Panc1 (cell line): ENCODE measurements around the gene TROAP. TPM values are rescaled to one million over a fixed set of nuclear protein-coding genes. Genes with fewer than 3 reads are reported as not detected.

Source experiments
- ATAC-seq: fragments of 200-7000 bp; cut with Tn5 transposase; 2 replicates; pipeline ENCODE4 v1.9.1; 2020; ENCODE audit warnings: mild to moderate bottlenecking, moderate library complexity
- BruUV-seq: library from RNA; stranded (reverse); fragments of 400-500 nt; replicated peaks from 2 replicates; lab custom pipeline; 2021; lab: Mats Ljungman, UMichigan
- CTCF ChIA-PET: fragments of 300-600 bp; sonication (Branson Sonifier 250); formaldehyde crosslinking; loops from one replicate; lab custom pipeline; 2022; ENCODE audit warnings: antibody characterized with exemption; lab: Charles Lee
- POLR2A ChIA-PET: fragments of 300-600 bp; sonication (Branson Sonifier 250); formaldehyde crosslinking; loops from one replicate; lab custom pipeline; 2022; ENCODE audit warnings: antibody characterized with exemption; lab: Charles Lee
- DNase-seq: peaks from one replicate; pipeline ENCODE4 v3.0.0-alpha.2; 2010; ENCODE audit warnings: low read depth, low spot score
- H3K27ac ChIP-seq: 2 replicates; pipeline ENCODE4 v1.5.1; 2011; ENCODE audit warnings: mild to moderate bottlenecking, low read length, inconsistent platforms
- H3K27me3 ChIP-seq: fragments of 200-500 bp; sonication (Bioruptor generic); 2 replicates; pipeline ENCODE4 v1.6.0; 2014; ENCODE audit warnings: low read length, inconsistent platforms; ENCODE audit not compliant: control insufficient read depth, insufficient read depth
- H3K36me3 ChIP-seq: fragments of 200-500 bp; sonication (Bioruptor generic); 2 replicates; pipeline ENCODE4 v1.5.1; 2014; ENCODE audit warnings: inconsistent platforms, mild to moderate bottlenecking, low read length, moderate library complexity; ENCODE audit not compliant: control insufficient read depth, insufficient read depth
- H3K4me1 ChIP-seq: 2 replicates; pipeline ENCODE4 v1.5.1; 2011; ENCODE audit warnings: inconsistent platforms, mild to moderate bottlenecking, low read length, moderate library complexity; ENCODE audit not compliant: control insufficient read depth, insufficient read depth
- H3K4me3 ChIP-seq, 2 experiments: 2 replicates each; pipeline ENCODE4 v1.5.1; 2011 to 2012; ENCODE audit warnings: low read depth in 2 of 2, low read length in 2 of 2, mild to moderate bottlenecking in 2 of 2, inconsistent platforms in 1 of 2, moderate library complexity in 1 of 2
- H3K9me3 ChIP-seq: fragments of 200-500 bp; sonication (Bioruptor generic); 2 replicates; pipeline ENCODE4 v1.5.1; 2014; ENCODE audit warnings: low read depth, mild to moderate bottlenecking, inconsistent platforms, low read length, moderate library complexity; ENCODE audit not compliant: control insufficient read depth, insufficient read depth
- POLR2AphosphoS5 ChIP-seq: IDR thresholded peaks from 2 replicates; pipeline ENCODE4 v1.6.1; 2012; ENCODE audit warnings: mild to moderate bottlenecking, low read depth, low read length, moderate library complexity
- SIN3A ChIP-seq: IDR thresholded peaks from 2 replicates; pipeline ENCODE4 v1.6.1; 2012; ENCODE audit warnings: low read depth, mild to moderate bottlenecking, low read length, moderate library complexity, borderline replicate concordance; ENCODE audit not compliant: insufficient read depth
- TCF7L2 ChIP-seq: IDR thresholded peaks from 2 replicates; pipeline ENCODE4 v1.6.1; 2011; ENCODE audit warnings: mild to moderate bottlenecking, low read depth, low read length, inconsistent platforms
- in situ Hi-C: cut with HindIII; loops from 2 replicates; pipeline ENCODE4 v1.10.0; 2016; ENCODE audit warnings: low sequenced_read_pairs, low pct_unique_long_range_greater_than_20kb
- intact Hi-C: fragments of 100-400 bp; cut with micrococcal nuclease; formaldehyde crosslinking; loops from one replicate; pipeline ENCODE4 v1.10.0; 2022; ENCODE audit not compliant: unreplicated experiment
- total RNA-seq: library from RNA; stranded (reverse); gene quantifications from one replicate; pipeline ENCODE4 v1.2.1, GENCODE V29; 2021; ENCODE audit not compliant: unreplicated experiment
- TF ChIP-seq, protein P1 (sequence below), 2 experiments: IDR thresholded peaks; 2 replicates each; pipeline ENCODE4 v1.6.1; 2011 to 2012; ENCODE audit warnings: low read depth in 2 of 2, control low read depth in 1 of 2, low read length in 1 of 2, mild to moderate bottlenecking in 1 of 2, moderate library complexity in 1 of 2; ENCODE audit not compliant: insufficient read depth in 1 of 2
- TF ChIP-seq, protein P2 (sequence below): fragments of 450-650 bp; IDR thresholded peaks from 2 replicates; pipeline ENCODE4 v1.5.1; 2017; ENCODE audit warnings: mild to moderate bottlenecking

The TROAP gene
- total RNA-seq, 1 experiment from 2014 or later = 50.0 TPM

DNA sequence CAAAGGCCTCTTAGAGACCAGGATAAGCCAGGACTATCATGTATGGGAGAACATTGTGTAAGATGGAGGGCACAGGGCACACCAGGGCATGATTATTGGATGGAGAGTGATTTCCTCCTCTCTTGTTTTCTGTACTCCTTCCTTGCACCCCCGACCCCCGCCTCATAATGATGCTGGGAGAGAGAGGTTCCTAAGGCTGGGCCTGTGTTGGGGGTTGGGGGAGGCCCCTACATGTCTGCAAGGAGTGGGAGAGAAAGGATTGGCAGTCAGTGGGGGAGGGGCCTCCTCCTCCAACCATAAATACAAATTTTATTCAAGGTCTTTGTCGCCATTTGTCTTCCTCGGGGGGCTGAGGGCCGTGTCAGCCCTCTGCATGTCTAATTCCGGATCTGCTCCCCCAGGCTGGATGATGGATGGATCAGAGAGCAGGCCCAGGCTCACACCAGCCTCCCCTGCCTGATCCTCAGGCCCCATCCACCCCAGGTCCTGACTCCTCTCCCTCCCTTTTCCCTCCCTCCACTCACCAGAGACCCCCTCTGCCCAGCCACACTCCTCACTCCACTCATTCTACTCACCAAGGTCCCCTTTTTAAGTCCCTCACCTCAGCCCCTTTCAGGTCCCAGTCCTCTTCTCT lies 15.9 kb downstream of the TROAP start:
- CTCF ChIA-PET = interaction anchor here (2.6 kb wide), 1 partner anchor 8 kb away, joined by 11 read pairs; the partner anchor contains the start of gene DNAJC22
- Histone ChIP-seq H3K27me3 (no peaks in the 10 kb centered on the region), H3K36me3 (no peaks in the 10 kb centered on the region), H3K4me1 (peaks cover 10% of the 10 kb centered on the region), H3K4me3 (no peak overlapping the region), H3K27ac (no peak overlapping the region), H3K9me3 (no peaks in the 10 kb centered on the region)
- in situ Hi-C loops (no loop called here), intact Hi-C loops (loop anchor here (5.0 kb wide), 1 partner anchor 52 kb away; no protein-coding TSS in a partner anchor)
- POLR2A ChIA-PET = interaction anchor here (0.7 kb wide), 1 partner anchor 207 kb away, joined by 4 read pairs; no protein-coding TSS in a partner anchor
- ATAC-seq = no peak
- no TSS peak for BruUV-seq
- TF ChIP-seq TCF7L2 = no peak
- TF ChIP-seq, protein P1, sequence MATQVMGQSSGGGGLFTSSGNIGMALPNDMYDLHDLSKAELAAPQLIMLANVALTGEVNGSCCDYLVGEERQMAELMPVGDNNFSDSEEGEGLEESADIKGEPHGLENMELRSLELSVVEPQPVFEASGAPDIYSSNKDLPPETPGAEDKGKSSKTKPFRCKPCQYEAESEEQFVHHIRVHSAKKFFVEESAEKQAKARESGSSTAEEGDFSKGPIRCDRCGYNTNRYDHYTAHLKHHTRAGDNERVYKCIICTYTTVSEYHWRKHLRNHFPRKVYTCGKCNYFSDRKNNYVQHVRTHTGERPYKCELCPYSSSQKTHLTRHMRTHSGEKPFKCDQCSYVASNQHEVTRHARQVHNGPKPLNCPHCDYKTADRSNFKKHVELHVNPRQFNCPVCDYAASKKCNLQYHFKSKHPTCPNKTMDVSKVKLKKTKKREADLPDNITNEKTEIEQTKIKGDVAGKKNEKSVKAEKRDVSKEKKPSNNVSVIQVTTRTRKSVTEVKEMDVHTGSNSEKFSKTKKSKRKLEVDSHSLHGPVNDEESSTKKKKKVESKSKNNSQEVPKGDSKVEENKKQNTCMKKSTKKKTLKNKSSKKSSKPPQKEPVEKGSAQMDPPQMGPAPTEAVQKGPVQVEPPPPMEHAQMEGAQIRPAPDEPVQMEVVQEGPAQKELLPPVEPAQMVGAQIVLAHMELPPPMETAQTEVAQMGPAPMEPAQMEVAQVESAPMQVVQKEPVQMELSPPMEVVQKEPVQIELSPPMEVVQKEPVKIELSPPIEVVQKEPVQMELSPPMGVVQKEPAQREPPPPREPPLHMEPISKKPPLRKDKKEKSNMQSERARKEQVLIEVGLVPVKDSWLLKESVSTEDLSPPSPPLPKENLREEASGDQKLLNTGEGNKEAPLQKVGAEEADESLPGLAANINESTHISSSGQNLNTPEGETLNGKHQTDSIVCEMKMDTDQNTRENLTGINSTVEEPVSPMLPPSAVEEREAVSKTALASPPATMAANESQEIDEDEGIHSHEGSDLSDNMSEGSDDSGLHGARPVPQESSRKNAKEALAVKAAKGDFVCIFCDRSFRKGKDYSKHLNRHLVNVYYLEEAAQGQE (IDR thresholded peaks at IDR 0.05; ENCODE audit: insufficient read depth in 1 of 2, low read depth in 2 of 2, low read length in 1 of 2) = no peak
- no peak for TF ChIP-seq SIN3A
- TF ChIP-seq, protein P2, sequence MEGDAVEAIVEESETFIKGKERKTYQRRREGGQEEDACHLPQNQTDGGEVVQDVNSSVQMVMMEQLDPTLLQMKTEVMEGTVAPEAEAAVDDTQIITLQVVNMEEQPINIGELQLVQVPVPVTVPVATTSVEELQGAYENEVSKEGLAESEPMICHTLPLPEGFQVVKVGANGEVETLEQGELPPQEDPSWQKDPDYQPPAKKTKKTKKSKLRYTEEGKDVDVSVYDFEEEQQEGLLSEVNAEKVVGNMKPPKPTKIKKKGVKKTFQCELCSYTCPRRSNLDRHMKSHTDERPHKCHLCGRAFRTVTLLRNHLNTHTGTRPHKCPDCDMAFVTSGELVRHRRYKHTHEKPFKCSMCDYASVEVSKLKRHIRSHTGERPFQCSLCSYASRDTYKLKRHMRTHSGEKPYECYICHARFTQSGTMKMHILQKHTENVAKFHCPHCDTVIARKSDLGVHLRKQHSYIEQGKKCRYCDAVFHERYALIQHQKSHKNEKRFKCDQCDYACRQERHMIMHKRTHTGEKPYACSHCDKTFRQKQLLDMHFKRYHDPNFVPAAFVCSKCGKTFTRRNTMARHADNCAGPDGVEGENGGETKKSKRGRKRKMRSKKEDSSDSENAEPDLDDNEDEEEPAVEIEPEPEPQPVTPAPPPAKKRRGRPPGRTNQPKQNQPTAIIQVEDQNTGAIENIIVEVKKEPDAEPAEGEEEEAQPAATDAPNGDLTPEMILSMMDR = no peak
- TF ChIP-seq POLR2AphosphoS5 = no peak
- DNase-seq = no peak

DNA sequence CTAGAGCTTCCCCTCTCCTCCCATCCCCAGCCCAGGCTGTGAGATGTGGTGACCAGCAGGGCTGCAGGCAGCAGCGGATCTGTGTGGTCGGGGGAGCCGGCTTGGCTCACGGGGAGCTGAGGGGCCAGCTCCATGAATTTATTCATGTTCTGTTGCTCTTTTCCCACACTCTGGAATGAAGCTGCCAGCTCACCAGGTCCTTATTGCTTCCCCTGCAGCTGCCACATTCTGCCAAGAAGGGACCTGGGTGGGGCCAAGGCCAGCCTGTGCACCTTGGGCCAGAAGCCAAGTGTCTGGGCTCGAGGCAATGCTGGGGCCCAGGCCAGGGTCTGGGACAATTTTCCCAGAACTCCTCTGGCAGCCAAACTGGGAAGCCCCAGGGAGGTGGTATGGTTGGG lies 16.4 kb downstream of the TROAP start:
- peaks cover 10% of the 10 kb centered on the region for H3K4me1 ChIP-seq

More for the DNA sequence above, 16.4 kb downstream of the TROAP start:
- POLR2A ChIA-PET = interaction anchor here (0.7 kb wide), 1 partner anchor 208 kb away, joined by 4 read pairs; no protein-coding TSS in a partner anchor
- DNase-seq (no peak), ATAC-seq (no peak)
- no peaks in the 10 kb centered on the region for H3K9me3 ChIP-seq
- no peaks in the 10 kb centered on the region for H3K27me3 ChIP-seq
- in situ Hi-C loops (no loop called here), intact Hi-C loops (loop anchor here (5.0 kb wide), 1 partner anchor 52 kb away; no protein-coding TSS in a partner anchor)
- no peak overlapping the region for H3K27ac ChIP-seq
- CTCF ChIA-PET = interaction anchor here (0.5 kb wide), 1 partner anchor 173 kb away, joined by 3 read pairs; no protein-coding TSS in a partner anchor
- H3K36me3 ChIP-seq = no peaks in the 10 kb centered on the region
- no peak for TF ChIP-seq SIN3A
- TF ChIP-seq, protein P2 = no peak
- TF ChIP-seq TCF7L2 = no peak
- TF ChIP-seq, protein P1 (IDR thresholded peaks at IDR 0.05; ENCODE audit: insufficient read depth in 1 of 2, low read depth in 2 of 2, low read length in 1 of 2) = no peak
- TF ChIP-seq POLR2AphosphoS5 = no peak
- no TSS peak for BruUV-seq
- no peak overlapping the region for H3K4me3 ChIP-seq
